Activated CD4-positive, alpha-beta memory T cell treated with anti-CD3 and anti-CD28 coated beads, Interleukin-2, amount 10 ng/mL, durations not matched to agents 7 days and 5 days (primary cell): ENCODE results near the gene SERGEF. TPM values are rescaled to one million over a fixed set of nuclear protein-coding genes. Genes with fewer than 3 reads are reported as not detected.

Experiments
- CTCF ChIA-PET: fragments of 350-600 bp; sonication (Branson Sonifier 250); formaldehyde crosslinking; loops from one replicate; lab custom pipeline; 2021; ENCODE audit warnings: antibody characterized with exemption, inconsistent platforms; lab: Charles Lee
- POLR2A ChIA-PET: fragments of 350-600 bp; sonication (Branson Sonifier 250); formaldehyde crosslinking; loops from one replicate; lab custom pipeline; 2021; ENCODE audit warnings: antibody characterized with exemption; lab: Charles Lee
- DNase-seq: peaks from one replicate; pipeline ENCODE4 v3.0.0-alpha.2; 2020
- H3K27ac Mint-ChIP-seq: one replicate; pipeline ENCODE4 v1.8.0; 2021; ENCODE audit warnings: mild to moderate bottlenecking, mixed read lengths
- H3K27me3 Mint-ChIP-seq: one replicate; pipeline ENCODE4 v1.8.0; 2021; ENCODE audit warnings: mixed read lengths
- H3K36me3 Mint-ChIP-seq: one replicate; pipeline ENCODE4 v1.8.0; 2021; ENCODE audit warnings: low read depth, mixed read lengths
- H3K4me1 Mint-ChIP-seq: one replicate; pipeline ENCODE4 v1.8.0; 2021; ENCODE audit warnings: mixed read lengths
- H3K4me3 Mint-ChIP-seq: one replicate; pipeline ENCODE4 v1.8.0; 2021; ENCODE audit warnings: mild to moderate bottlenecking, mixed read lengths
- H3K9me3 Mint-ChIP-seq: one replicate; pipeline ENCODE4 v1.8.0; 2021; ENCODE audit warnings: mixed read lengths
- total RNA-seq, 2 experiments: library from RNA; stranded (reverse); gene quantifications; one replicate each; pipeline ENCODE4 v1.2.3, GENCODE V29; 2021

The SERGEF gene
- total RNA-seq, 2 experiments from 2014 or later, result 33.9 to 34.2 TPM

DNA sequence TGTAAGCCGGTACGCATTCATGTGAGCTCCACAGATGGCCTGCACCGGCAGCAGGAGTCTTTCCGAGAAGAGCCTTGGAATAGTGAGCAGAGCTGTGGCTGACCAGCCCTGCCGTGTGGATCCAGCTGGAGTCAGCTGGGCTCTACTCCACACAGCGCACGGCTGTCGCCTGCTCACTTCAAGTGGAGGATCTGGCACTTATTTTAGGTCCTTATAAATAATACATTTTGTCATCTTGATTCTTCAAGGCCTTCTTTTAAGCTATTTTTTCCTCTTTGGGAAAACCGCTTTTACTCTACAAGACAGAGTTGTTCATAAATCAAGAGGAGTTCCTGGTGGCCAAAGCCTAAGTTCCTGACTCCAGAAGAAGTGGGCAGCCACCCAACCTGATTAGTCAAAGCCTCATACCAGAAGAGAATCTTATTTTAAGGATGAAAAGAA is 184.5 kb downstream of the SERGEF start:
- POLR2A ChIA-PET, result no interaction called here
- no peak overlapping the region for H3K27ac Mint-ChIP-seq
- H3K4me3 Mint-ChIP-seq, result no peak overlapping the region
- H3K9me3 Mint-ChIP-seq, result no peaks in the 10 kb centered on the region
- CTCF ChIA-PET, result no interaction called here
- no peaks in the 10 kb centered on the region for H3K4me1 Mint-ChIP-seq
- DNase-seq, result no peak
- no peaks in the 10 kb centered on the region for H3K27me3 Mint-ChIP-seq
- H3K36me3 Mint-ChIP-seq, result no peaks in the 10 kb centered on the region

DNA sequence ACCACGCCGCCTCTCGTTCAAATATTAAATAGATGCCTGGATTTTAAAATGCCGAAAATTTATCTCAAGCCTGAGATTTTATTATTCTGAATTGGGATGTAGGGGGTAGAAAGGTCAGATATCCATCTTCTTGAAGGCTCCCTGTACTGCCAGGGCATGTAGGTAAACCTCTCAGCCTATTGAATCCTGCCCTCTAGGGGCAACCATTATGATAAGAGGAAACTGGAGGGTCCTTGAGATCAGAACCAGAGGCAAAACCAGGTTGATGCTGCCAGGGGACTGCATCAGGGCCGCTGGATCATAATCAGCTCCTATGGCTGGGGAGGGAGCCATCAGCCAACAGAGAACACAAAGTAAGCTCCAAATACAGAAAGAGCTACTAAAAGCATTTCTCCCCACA is 185.8 kb downstream of the SERGEF start:
- ChIA-PET CTCF (interaction anchor here (0.6 kb wide), 1 partner anchor 560 kb away, joined by 3 read pairs; no protein-coding TSS in a partner anchor), POLR2A (no interaction called here)
- H3K4me1 Mint-ChIP-seq, result no peaks in the 10 kb centered on the region

DNA sequence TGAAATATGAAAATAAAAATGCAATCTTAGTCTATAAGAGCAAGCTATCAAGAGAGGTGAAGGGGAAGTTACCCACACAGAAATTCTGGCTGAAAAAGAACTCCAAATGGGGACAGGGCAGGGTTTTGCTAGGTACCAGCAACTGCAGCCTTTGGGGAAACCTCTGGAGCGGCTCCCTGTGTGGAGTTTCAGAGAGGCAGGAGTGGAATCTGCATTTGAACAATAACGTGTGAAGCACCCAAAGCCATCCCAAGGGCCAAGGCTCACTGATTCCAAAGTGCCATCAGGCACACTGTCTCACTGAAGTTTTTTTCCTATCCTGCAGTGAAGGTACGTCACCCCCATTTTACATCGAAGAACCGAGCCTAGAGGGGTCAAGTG is 190.5 kb downstream of the SERGEF start:
- DNase-seq, result no peak
- no peaks in the 10 kb centered on the region for H3K27me3 Mint-ChIP-seq
- no peaks in the 10 kb centered on the region for H3K9me3 Mint-ChIP-seq
- ChIA-PET CTCF (no interaction called here), POLR2A (no interaction called here)
- H3K36me3 Mint-ChIP-seq, result no peaks in the 10 kb centered on the region
- H3K27ac Mint-ChIP-seq, result no peak overlapping the region
- no peak overlapping the region for H3K4me3 Mint-ChIP-seq
- no peaks in the 10 kb centered on the region for H3K4me1 Mint-ChIP-seq

More for the DNA sequence above, 185.8 kb downstream of the SERGEF start:
- Mint-ChIP-seq H3K36me3 (no peaks in the 10 kb centered on the region), H3K27ac (no peak overlapping the region), H3K27me3 (no peaks in the 10 kb centered on the region), H3K4me3 (no peak overlapping the region), H3K9me3 (no peaks in the 10 kb centered on the region)
- DNase-seq, result no peak

DNA sequence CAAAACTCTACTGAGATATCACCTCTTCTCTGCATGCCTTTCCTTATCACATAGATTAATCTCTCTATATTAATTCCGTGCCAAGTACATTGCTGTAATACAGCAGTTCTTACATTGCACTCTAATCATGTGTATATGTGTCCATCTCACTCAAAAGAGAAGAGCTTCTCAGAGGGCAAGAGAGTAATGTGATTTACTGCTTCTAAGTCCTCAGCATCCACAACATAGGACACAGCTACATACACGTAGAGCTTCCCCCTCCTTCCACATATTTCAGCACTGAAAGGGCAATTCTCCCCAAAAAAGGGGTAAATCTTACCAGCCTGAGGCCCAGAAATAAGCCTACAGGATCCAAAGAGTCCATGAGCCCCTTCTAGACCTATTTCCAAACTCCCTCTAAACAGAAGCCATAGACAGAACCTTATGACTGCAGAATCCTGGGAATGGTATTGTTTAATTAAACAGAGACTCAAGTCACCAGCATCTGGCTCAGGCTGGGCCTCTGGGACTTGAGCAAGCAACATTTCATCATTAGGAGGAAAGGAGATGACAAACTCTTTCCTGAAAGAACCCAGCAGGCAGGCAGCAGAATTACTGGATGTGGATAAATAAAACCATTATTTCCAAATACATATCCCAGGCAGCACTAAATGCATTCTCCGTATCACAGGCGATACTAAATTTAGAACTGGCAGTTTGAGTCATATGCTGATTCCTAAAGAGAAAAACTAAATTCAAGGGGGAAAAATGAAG is 191.0 kb downstream of the SERGEF start:
- H3K36me3 Mint-ChIP-seq, result no peaks in the 10 kb centered on the region
- H3K27me3 Mint-ChIP-seq, result no peaks in the 10 kb centered on the region
- H3K4me1 Mint-ChIP-seq, result no peaks in the 10 kb centered on the region
- POLR2A ChIA-PET, result no interaction called here
- H3K27ac Mint-ChIP-seq, result no peak overlapping the region
- H3K9me3 Mint-ChIP-seq, result no peaks in the 10 kb centered on the region
- CTCF ChIA-PET, result no interaction called here
- H3K4me3 Mint-ChIP-seq, result no peak overlapping the region
- DNase-seq, result no peak

DNA sequence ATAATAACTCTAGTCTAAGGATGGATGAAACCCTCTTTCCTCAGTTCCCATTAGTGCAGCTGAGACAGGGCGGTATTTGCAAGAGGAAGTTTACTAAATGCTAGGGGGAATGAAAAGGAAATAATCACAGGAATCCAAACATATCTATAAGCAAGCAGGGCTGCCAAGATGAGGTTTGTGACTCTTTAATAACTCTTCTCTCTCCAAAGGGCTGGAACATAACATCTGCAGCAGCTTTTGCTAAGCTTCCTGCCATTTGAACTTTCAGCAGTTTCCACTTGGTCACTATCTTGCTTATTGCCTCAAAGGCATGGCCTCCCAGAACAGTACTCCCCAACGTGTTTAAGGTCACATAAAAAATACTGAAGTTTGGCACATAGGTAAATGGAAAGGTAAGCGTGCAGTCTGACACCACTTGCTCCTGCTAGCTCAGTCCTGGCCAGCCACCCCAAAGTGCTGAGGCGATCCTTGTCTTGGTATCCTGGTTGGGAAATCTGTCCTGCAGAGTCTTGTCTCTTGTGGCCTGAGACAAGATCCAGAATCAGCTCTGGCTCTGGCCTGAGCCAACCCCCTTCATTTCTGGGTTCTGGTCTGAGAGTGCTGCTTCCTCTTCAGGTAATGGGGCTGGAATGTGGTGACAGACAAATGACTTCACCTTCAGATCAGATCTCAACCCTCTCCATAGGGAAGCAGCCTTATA is 196.5 kb downstream of the SERGEF start:
- POLR2A ChIA-PET, result no interaction called here
- no peaks in the 10 kb centered on the region for H3K4me1 Mint-ChIP-seq
- CTCF ChIA-PET, result interaction anchor here (0.6 kb wide), 1 partner anchor 35 kb away, joined by 3 read pairs; no protein-coding TSS in a partner anchor
- DNase-seq, result no peak
- no peaks in the 10 kb centered on the region for H3K27me3 Mint-ChIP-seq
- H3K4me3 Mint-ChIP-seq, result no peak overlapping the region
- no peak overlapping the region for H3K27ac Mint-ChIP-seq
- no peaks in the 10 kb centered on the region for H3K36me3 Mint-ChIP-seq
- no peaks in the 10 kb centered on the region for H3K9me3 Mint-ChIP-seq

DNA sequence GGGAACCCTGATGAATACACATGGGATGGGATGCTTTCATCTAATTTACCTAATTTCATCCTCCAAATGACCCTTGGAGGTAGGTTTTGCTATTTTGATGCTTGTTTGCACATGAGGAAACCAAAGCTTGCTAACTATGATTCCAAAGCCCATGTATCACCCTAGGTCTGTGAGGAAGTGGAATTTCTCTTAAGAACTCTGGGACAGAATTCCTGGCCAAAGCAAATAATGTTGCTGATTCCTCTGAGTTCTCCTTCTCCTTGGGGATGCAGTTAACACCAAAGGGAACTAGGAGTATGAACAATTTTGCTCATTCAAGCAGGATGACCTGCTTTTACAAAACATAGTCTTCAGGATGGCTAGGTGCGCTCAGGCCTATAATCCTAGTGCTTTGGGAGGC is 198.3 kb downstream of the SERGEF start:
- no peaks in the 10 kb centered on the region for H3K27me3 Mint-ChIP-seq
- no peaks in the 10 kb centered on the region for H3K4me1 Mint-ChIP-seq
- no peak overlapping the region for H3K27ac Mint-ChIP-seq
- POLR2A ChIA-PET, result no interaction called here
- H3K36me3 Mint-ChIP-seq, result no peaks in the 10 kb centered on the region
- CTCF ChIA-PET, result no interaction called here
- H3K9me3 Mint-ChIP-seq, result no peaks in the 10 kb centered on the region
- no peak overlapping the region for H3K4me3 Mint-ChIP-seq
- no peak for DNase-seq

DNA sequence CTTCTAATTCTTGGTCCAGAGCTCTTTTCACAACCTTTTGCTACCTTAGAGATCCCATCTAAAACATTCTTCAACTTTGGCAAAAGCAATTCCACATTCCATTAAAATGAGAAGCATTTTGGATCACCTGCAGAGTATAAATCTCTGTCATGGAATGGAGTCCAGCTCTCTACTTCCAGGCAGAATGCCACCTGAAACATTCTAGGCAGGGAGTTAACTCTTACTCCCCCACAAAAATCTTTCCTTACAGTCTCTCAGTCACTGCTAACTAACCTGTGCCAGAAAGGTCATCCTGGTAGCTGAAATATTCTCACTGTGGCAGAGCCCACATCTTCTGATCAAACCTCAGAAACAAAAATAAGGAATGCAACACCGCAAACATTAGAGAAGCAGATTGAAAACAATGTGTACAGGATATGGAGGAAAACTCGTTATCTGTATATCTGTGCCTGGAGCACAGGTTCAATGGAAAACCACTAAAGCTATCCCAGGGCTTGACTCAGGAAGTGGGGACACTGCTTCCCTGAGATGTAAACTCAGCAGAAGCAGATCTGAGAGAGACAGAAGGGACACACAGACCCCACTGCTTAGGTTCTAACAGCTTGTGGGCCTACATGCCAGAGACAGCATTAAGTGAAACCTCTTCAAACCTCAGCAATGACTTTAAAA is 199.3 kb downstream of the SERGEF start:
- POLR2A ChIA-PET, result no interaction called here
- no peak for DNase-seq
- no peaks in the 10 kb centered on the region for H3K27me3 Mint-ChIP-seq

DNA sequence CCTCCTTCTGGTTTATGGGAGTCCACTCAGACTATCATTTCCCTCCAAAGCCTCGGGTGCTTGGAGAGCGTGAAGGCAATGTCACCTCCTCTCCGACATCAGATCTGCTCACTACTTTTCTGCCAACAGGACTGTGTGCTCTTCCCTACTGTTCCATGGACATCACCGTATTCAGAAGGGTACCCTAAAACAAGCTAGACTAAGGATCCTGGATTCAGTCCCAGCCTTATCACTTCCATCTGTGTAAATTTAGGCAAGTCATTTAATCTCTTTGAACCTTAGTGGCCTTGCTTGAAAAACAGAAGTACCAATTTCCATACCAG is 200.0 kb downstream of the SERGEF start:
- Mint-ChIP-seq H3K4me3 (no peak overlapping the region), H3K27ac (no peak overlapping the region), H3K4me1 (no peaks in the 10 kb centered on the region), H3K27me3 (no peaks in the 10 kb centered on the region), H3K36me3 (no peaks in the 10 kb centered on the region), H3K9me3 (no peaks in the 10 kb centered on the region)
- DNase-seq, result no peak
- POLR2A ChIA-PET, result interaction anchor here (0.7 kb wide), 1 partner anchor 1118 kb away, joined by 3 read pairs; no protein-coding TSS in a partner anchor
- CTCF ChIA-PET, result interaction anchor here (1.4 kb wide), 1 partner anchor 21 kb away, joined by 3 read pairs; no protein-coding TSS in a partner anchor

More for the DNA sequence above, 199.3 kb downstream of the SERGEF start:
- Mint-ChIP-seq H3K36me3 (no peaks in the 10 kb centered on the region), H3K4me1 (no peaks in the 10 kb centered on the region), H3K9me3 (no peaks in the 10 kb centered on the region), H3K4me3 (no peak overlapping the region), H3K27ac (no peak overlapping the region)
- CTCF ChIA-PET, result interaction anchor here (1.4 kb wide), 1 partner anchor 20 kb away, joined by 3 read pairs; no protein-coding TSS in a partner anchor

DNA sequence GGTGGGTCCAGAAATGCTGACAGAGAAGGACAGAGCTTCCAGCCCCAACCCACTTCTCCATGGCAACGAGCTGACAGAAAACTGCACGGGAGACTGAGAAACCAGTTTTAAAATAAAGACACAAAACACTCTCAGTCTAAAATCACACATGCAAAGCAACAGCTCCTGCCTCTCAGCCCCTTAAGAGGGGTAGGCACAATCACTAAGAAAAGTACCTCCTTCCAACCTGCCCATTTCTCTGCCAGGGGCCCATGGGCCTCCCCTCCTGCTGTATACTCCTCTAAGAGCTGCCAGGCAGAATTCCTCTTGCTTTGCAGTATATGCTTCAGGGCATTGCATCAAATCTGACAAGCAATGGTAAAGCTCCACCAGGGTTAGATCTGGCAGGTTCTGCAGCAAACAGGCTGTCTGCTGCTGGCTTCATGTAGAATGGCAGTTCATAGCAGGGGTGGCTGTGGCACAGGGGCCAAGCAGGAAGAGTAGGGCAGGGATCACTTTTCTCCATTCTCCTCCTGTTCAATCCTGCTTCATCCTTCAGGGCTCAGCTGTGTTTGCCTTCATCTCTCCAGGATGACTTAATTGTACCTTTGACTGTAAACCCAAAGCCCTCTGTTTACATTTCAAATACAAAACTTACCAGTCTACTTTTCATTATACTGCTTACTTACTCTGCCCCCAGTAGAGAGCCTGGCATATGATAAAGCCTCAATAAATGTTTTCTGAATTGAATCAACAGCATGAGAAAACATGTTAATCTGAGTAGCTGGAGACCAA is 200.6 kb downstream of the SERGEF start:
- CTCF ChIA-PET, result no interaction called here
- Mint-ChIP-seq H3K27me3 (no peaks in the 10 kb centered on the region), H3K27ac (no peak overlapping the region), H3K4me3 (no peak overlapping the region), H3K4me1 (no peaks in the 10 kb centered on the region), H3K36me3 (no peaks in the 10 kb centered on the region), H3K9me3 (no peaks in the 10 kb centered on the region)
- POLR2A ChIA-PET, result interaction anchor here (0.7 kb wide), 1 partner anchor 1119 kb away, joined by 3 read pairs; no protein-coding TSS in a partner anchor
- DNase-seq, result no peak

DNA sequence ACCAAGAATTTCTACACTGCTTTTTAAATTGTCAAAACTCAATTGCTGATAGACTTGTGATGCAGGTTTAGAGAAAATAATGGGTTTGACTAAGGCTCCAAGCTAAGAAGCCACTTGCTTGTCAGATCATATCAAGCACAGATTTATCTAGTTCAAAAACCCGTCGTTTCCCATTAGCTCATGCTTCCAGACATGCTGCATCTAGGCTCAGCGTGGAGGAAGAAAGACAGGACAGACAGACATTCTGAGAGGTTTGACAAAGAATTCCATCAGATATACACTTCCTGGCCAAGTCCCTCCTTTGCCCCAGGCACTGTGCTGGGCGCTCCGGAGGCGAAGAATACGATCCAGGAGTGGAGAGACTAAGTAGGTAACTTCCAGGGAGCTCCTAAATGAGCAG is 201.5 kb downstream of the SERGEF start:
- CTCF ChIA-PET, result no interaction called here
- DNase-seq, result no peak
- H3K4me1 Mint-ChIP-seq, result no peaks in the 10 kb centered on the region
- no peak overlapping the region for H3K4me3 Mint-ChIP-seq
- H3K36me3 Mint-ChIP-seq, result no peaks in the 10 kb centered on the region
- POLR2A ChIA-PET, result no interaction called here
- no peaks in the 10 kb centered on the region for H3K27me3 Mint-ChIP-seq
- H3K9me3 Mint-ChIP-seq, result no peaks in the 10 kb centered on the region
- H3K27ac Mint-ChIP-seq, result no peak overlapping the region

DNA sequence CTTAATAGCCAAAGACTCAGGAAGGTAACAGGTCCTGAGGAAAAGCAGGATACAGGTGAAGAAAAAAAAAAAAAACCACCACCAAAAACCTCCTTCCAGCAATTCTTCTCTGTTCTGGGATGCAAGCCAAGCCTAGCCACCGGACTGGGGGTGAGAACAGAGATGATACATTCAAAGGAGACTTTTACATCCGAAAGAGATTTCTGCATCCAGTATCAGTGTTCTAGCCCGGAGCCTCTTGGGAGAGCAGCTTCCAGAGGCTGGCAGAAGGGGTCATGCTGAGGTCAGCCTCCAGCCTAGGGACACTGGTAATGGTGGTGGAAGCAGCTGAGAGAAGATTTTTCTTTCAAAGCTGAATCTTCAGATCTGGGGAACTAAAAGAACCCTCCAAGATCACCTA is 202.1 kb downstream of the SERGEF start:
- ChIA-PET CTCF (no interaction called here), POLR2A (no interaction called here)
- H3K4me1 Mint-ChIP-seq, result no peaks in the 10 kb centered on the region
- no peaks in the 10 kb centered on the region for H3K27me3 Mint-ChIP-seq
- no peak for DNase-seq
- no peak overlapping the region for H3K4me3 Mint-ChIP-seq
- H3K27ac Mint-ChIP-seq, result no peak overlapping the region
- H3K9me3 Mint-ChIP-seq, result no peaks in the 10 kb centered on the region
- H3K36me3 Mint-ChIP-seq, result no peaks in the 10 kb centered on the region

DNA sequence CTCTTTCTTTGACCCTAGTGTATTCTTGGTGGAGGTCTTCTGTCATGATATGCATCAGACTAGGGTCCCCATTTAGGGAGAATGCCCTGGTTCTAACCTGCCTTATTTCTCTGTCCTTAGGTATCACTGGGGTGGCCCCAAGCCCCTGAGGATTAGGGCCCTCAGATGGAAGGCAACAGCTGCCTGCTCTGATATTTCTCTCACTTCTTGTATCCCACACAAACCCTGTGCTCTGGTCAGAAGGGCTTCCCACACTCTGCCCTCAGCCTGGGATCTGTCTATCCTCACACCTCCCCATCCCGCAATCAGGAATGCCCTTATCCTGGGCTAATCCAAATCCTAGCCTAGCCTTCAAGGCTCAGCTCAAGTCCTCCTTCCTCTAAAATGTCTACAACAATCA is 202.8 kb downstream of the SERGEF start:
- no peaks in the 10 kb centered on the region for H3K4me1 Mint-ChIP-seq
- H3K4me3 Mint-ChIP-seq, result no peak overlapping the region
- DNase-seq, result no peak
- no peak overlapping the region for H3K27ac Mint-ChIP-seq
- no peaks in the 10 kb centered on the region for H3K36me3 Mint-ChIP-seq
- no peaks in the 10 kb centered on the region for H3K27me3 Mint-ChIP-seq
- POLR2A ChIA-PET, result no interaction called here
- H3K9me3 Mint-ChIP-seq, result no peaks in the 10 kb centered on the region
- CTCF ChIA-PET, result no interaction called here
